Stimulated activated CD4-positive, alpha-beta T cell treated with anti-CD3 and anti-CD28 coated beads, TNF-alpha, amount 100 ng/mL, for 48 hours (primary cell): ENCODE data around the gene USP35.
"Not testable (repeated sequence)": the region's sequence is repeated elsewhere in the genome, so short reads cannot be mapped to it uniquely, and the experiment has no call there.

Source experiments
- DNase-seq, 3 donors: peaks; one replicate each; pipeline ENCODE4 v3.0.0-alpha.2; 2020; ENCODE audit warnings: low read depth in 3 of 3

USP35 gene

GRCh38 chr11:78168539-78169477 lies 19.9 kb upstream of the USP35 start:
- DNase-seq: no peak

GRCh38 chr11:78170413-78170812 lies 18.3 kb upstream of the USP35 start:
- no peak for DNase-seq

GRCh38 chr11:78170874-78171549 lies 17.7 kb upstream of the USP35 start:
- DNase-seq: no peak

GRCh38 chr11:78171951-78172350 lies 16.8 kb upstream of the USP35 start:
- no peak for DNase-seq

- DNase-seq: not testable (repeated sequence)
These were observed 12.9 kb upstream of the USP35 start for GRCh38 chr11:78175862-78176261.

- no peak for DNase-seq
These were observed 12.0 kb upstream of the USP35 start for GRCh38 chr11:78176605-78177141.

GRCh38 chr11:78177216-78177615 lies 11.5 kb upstream of the USP35 start:
- DNase-seq: no peak

GRCh38 chr11:78179459-78180071 lies 9.2 kb upstream of the USP35 start:
- no peak for DNase-seq

- DNase-seq: no peak
These were observed 8.0 kb upstream of the USP35 start for GRCh38 chr11:78180751-78181150.

GRCh38 chr11:78181185-78181584 lies 7.5 kb upstream of the USP35 start:
- no peak for DNase-seq

- DNase-seq: peak; percentile 55 to 78 (median 70)
These were observed 1.1 kb upstream of the USP35 start for GRCh38 chr11:78187366-78188285.

GRCh38 chr11:78189174-78189724 lies 530 bp downstream of the USP35 start:
- DNase-seq: no peak

- no peak for DNase-seq
These were observed 1.1 kb downstream of the USP35 start for GRCh38 chr11:78189851-78190250.

- DNase-seq: no peak
These were observed 1.7 kb downstream of the USP35 start for GRCh38 chr11:78190374-78190773.

GRCh38 chr11:78190871-78191538 lies 2.3 kb downstream of the USP35 start:
- no peak for DNase-seq

- no peak for DNase-seq
These were observed 3.6 kb downstream of the USP35 start for GRCh38 chr11:78192223-78192719.

GRCh38 chr11:78192911-78193351 lies 4.2 kb downstream of the USP35 start:
- no peak for DNase-seq

GRCh38 chr11:78193806-78194205 lies 5.1 kb downstream of the USP35 start:
- no peak for DNase-seq

GRCh38 chr11:78194490-78194889 lies 5.8 kb downstream of the USP35 start:
- no peak for DNase-seq
